ENCODE data around the gene SH2B3. TPM values are rescaled to one million over a fixed set of nuclear protein-coding genes. Genes with fewer than 3 reads are reported as not detected.

The SH2B3 gene
- total RNA-seq, 1 donor: 27.8 TPM

DNA sequence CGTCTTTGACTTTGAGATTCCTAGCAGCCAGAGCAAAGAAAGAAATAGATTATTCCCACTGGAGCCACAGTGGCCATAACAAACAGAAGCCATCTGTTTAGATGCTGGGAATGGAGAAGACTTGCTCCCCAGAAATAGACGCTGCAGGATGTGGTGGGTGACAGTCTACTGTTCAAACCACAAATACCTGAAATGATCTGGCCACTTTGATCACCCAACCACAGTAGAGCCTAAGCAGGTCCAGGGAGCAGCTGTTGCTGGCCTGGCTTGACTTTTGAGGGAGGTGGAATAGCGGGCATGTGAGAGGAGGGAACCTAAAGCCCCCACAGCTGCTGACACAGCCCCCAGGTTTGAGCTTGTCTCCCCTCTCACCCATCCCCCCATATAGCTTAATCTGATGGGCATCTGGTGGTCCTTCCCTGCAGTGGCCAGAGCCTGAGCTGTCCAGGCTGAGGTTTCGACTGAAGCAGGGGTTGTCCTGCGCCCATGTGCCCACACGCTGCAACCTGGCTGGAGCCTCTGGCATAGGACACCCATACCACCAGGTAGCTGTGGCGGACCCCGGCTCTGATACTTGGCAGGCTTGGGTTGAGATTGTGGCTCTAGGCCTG lies 38.7 kb downstream of the SH2B3 start:
- TF ChIP-seq, protein P1, sequence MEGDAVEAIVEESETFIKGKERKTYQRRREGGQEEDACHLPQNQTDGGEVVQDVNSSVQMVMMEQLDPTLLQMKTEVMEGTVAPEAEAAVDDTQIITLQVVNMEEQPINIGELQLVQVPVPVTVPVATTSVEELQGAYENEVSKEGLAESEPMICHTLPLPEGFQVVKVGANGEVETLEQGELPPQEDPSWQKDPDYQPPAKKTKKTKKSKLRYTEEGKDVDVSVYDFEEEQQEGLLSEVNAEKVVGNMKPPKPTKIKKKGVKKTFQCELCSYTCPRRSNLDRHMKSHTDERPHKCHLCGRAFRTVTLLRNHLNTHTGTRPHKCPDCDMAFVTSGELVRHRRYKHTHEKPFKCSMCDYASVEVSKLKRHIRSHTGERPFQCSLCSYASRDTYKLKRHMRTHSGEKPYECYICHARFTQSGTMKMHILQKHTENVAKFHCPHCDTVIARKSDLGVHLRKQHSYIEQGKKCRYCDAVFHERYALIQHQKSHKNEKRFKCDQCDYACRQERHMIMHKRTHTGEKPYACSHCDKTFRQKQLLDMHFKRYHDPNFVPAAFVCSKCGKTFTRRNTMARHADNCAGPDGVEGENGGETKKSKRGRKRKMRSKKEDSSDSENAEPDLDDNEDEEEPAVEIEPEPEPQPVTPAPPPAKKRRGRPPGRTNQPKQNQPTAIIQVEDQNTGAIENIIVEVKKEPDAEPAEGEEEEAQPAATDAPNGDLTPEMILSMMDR (IDR thresholded peaks at IDR 0.05; ENCODE audit: insufficient read depth, low read length): no peak
- no peak overlapping the region for H3K4me3 ChIP-seq (ENCODE audit: low read depth, low read length)
- no peak for DNase-seq (ENCODE audit: low read depth)

DNA sequence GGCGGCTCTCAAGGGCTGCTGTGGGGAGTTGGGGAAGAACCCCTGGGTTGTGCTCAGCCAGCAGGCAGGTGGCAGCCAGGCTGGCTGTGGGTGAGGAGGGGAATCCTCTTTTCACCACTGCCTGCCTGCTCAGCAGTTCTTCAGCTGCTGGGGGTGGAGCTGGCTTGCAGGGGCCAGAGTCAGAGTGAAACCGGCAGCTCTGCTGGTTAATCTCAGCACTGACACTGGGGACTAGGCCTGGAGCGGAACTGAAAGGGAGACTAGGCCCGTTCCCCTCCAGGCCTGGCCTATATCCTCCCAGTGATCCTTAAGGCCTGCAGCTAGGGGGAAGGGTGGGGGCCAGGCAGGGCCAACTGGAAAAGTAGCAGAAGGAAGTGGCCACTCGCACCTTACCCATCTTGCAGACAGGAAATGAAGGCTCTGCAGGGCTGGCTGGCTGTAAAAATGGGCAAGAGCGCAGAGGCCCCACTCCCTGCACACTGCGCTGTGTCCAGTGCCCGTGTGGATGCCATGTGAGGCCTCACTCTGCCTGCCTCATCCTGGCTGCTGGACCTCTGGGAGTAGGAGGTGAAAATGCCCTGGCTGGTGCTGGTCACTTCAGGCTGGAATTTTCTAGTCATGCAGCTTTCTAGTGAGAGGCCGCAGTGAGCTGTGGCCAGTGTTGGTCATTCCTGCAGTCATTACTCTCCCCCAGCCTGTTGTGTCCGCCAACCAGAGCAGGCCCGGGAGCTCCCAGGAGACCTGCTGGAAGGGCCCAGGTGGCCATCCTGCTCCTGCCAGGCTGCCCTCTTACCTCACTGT lies 39.4 kb downstream of the SH2B3 start:
- DNase-seq (ENCODE audit: low read depth): peak; percentile 28
- no peak overlapping the region for H3K4me3 ChIP-seq (ENCODE audit: low read depth, low read length)
- TF ChIP-seq, protein P1 (IDR thresholded peaks at IDR 0.05; ENCODE audit: insufficient read depth, low read length): peak; percentile 7

DNA sequence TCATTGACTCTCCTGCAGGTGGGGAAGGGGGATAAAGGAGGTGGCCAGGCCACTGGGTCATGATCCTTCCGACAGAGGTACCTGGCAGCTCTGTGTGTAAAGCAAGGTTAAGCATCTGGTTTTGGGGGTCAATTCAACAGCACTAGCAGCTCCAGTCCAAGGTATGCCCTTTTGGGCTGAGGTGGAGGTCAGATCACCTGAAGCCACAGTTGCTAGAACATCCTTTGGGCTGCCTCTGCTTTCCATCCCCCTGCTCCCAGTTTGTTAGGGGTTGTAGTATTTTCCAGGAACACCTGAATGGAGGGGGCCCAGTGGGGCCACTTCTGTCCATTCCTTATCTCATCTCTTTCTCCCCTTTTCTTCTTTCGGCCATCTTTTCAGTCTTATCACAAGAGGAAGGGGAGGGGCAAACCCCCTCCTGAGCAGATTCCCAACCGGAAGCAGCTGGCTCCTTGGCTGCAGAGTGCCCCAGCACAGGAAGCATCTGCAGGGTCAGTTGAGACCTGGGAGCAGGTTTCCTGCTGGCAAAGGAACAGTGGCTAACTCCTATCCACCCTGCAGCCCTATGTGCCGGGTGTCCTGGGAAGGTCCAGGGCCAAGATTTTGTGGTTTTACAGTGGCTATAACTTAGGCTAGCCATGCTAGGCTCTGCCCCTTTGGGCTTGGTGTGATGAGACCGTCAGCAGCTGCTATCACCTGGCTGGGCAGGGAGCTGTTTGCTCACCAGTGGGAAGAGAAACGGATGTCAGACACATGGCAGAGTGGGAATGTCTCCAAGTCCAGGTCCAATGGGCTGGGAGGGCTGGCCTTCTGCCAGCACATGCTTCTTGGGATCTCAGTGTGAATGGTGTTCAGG lies 40.2 kb downstream of the SH2B3 start:
- TF ChIP-seq, protein P1 (IDR thresholded peaks at IDR 0.05; ENCODE audit: insufficient read depth, low read length): no peak
- H3K4me3 ChIP-seq (ENCODE audit: low read depth, low read length): no peak overlapping the region
- DNase-seq (ENCODE audit: low read depth): peak; percentile 56

DNA sequence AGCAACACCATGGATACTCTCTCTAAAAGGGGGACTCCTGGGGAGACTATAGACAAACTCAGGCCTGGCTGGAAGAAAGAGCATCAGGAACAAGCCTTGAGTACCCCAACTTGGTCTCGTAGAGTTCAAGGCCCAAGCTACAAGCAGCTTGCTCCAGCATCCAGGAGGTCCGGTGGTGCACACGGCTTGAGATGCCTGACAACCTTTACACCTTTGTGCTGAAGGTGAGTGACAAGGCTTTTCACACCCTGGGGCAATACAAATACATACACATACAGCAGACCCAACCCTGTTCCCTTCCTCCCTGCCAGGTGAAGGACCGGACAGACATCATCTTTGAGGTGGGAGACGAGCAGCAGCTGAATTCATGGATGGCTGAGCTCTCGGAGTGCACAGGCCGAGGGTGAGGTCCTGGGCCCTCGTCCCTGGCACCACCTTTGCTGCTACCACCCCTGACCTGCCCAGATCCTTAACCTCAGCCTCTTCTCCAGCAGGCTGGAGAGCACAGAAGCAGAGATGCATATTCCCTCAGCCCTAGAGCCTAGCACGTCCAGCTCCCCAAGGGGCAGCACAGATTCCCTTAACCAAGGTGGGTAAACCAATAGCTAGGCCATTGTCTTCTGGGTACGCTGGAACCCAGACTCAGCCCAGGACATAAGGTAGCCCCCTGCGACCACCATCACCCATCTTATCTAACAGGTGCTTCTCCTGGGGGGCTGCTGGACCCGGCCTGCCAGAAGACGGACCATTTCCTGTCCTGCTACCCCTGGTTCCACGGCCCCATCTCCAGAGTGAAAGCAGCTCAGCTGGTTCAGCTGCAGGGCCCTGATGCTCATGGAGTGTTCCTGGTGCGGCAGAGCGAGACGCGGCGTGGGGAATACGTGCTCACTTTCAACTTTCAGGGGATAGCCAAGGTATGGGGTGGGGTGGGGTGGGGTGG lies 41.2 kb downstream of the SH2B3 start:
- TF ChIP-seq, protein P1 (IDR thresholded peaks at IDR 0.05; ENCODE audit: insufficient read depth, low read length): no peak
- DNase-seq (ENCODE audit: low read depth): no peak
- H3K4me3 ChIP-seq (ENCODE audit: low read depth, low read length): no peak overlapping the region

DNA sequence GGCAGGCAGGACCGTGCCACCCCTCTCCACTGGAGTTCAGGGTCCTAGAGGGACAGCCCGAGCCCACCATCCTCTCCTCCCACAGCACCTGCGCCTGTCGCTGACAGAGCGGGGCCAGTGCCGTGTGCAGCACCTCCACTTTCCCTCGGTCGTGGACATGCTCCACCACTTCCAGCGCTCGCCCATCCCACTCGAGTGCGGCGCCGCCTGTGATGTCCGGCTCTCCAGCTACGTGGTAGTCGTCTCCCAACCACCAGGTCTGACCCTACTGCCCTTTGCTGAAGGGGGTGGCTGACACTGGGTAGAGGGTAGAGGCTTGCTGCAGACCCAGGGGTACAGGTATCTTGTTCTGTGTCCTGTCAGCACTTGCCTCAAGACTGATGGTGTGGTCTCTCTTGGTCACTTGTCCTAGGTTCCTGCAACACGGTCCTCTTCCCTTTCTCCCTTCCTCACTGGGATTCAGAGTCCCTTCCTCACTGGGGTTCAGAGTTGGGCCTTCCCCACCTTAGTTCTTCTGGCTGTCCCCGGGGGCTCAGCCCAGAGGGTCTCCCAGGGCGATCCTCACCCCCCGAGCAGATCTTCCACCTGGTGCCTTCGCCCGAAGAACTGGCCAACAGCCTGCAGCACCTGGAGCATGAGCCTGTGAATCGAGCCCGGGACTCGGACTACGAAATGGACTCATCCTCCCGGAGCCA lies 42.0 kb downstream of the SH2B3 start:
- H3K4me3 ChIP-seq (ENCODE audit: low read depth, low read length): no peak overlapping the region
- TF ChIP-seq, protein P1 (IDR thresholded peaks at IDR 0.05; ENCODE audit: insufficient read depth, low read length): no peak
- DNase-seq (ENCODE audit: low read depth): no peak

All from fibroblast of the aortic adventitia (primary cell).